ENCODE measurements around the gene TCF7. TPM values are rescaled to one million over a fixed set of nuclear protein-coding genes. Genes with fewer than 3 reads are reported as not detected.
A peak's percentile ranks its signal among the peaks of the same experiment; 100 is the strongest.

Gene TCF7
- total and polyA plus RNA-seq, 2 of the 13 experiments (the other 11 are each of a cell fraction or from before 2014, with no cell fraction given) = 6.3 to 6.8 TPM

DNA sequence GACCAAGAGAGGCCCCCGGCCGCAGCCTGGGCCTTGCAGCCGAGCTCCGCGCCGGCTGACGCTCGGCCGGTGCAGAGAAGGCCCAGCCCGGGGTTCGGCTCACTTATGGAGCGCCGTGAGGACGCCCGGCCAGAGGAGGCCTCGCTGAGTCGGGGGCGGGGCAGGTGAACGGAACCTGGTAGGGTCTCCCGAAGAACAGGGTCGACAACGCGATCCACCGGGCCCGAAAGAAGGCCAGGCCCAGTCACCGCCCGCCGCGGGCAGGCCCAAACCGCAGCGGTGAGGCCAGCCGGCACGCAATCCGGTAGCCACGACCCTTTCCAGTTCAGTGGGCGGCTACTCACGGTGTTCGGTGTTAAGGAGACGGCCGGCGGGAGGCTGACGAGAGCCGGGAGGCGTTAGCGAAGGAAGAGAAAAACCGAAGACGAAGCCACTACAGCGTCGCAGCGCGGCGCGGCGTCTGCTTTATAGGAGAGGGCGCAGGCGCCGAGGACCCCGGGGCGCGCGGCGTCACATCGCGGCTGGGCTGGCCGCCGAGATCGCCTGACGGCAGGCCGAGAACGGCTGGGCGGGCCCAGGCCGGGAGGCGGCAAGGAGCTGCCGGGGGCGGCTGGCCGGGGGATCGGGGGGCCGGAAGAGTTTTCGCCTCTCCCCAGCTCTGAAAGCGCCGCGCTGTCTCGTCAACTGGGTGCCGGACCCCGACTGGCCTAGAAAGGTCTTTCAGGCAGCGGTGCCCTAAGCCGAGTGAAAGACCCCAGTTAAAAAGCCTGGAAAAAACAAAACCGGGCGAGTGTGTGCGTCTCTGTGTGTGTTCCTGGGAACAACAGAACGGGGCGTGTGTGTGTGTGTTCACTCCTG, 62.3 kb downstream of the TCF7 start, which contains the start of gene SKP1 (continued):
- TF ChIP-seq NCOA5 (CRISPR knock-in tag; IDR thresholded peaks at IDR 0.05) = no peak
- peak; percentile 83; the same call in 1 of the 2 replicates for TF ChIP-seq ZNF567 (CRISPR knock-in tag; IDR thresholded peaks at IDR 0.05; ENCODE audit: borderline replicate concordance)
- peak; percentile 61; the same call in 1 of the 2 replicates for TF ChIP-seq ZNF678 (CRISPR knock-in tag; IDR thresholded peaks at IDR 0.05)
- no peak; the same call in none of the 2 replicates for TF ChIP-seq ZNF124 (CRISPR knock-in tag; IDR thresholded peaks at IDR 0.05)
- no peak for TF ChIP-seq SP140L (CRISPR knock-in tag; IDR thresholded peaks at IDR 0.05; ENCODE audit: borderline replicate concordance)
- TF ChIP-seq, protein P1, sequence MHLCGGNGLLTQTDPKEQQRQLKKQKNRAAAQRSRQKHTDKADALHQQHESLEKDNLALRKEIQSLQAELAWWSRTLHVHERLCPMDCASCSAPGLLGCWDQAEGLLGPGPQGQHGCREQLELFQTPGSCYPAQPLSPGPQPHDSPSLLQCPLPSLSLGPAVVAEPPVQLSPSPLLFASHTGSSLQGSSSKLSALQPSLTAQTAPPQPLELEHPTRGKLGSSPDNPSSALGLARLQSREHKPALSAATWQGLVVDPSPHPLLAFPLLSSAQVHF (CRISPR knock-in tag; IDR thresholded peaks at IDR 0.05) = no peak
- TF ChIP-seq LRRFIP1 (CRISPR knock-in tag; conservative IDR thresholded peaks at IDR 0.05) = 0 out of 2 replicates have a peak, but pooled peaks have one; percentile 38
- no peak for TF ChIP-seq SP1 (IDR thresholded peaks at IDR 0.05)
- no peak; the same call in 1 of the 2 replicates for TF ChIP-seq SP1 (CRISPR knock-in tag; IDR thresholded peaks at IDR 0.05)
- peak; percentile 82 for TF ChIP-seq ZHX1 (CRISPR knock-in tag; IDR thresholded peaks at IDR 0.05; ENCODE audit: low read depth)
- TF ChIP-seq ZNF326 (CRISPR knock-in tag; IDR thresholded peaks at IDR 0.05; ENCODE audit: borderline replicate concordance) = no peak
- TF ChIP-seq ZBTB7B (CRISPR knock-in tag; IDR thresholded peaks at IDR 0.05) = peak; percentile 53; the same call in 1 of the 2 replicates
- TF ChIP-seq HHEX (CRISPR knock-in tag; IDR thresholded peaks at IDR 0.05) = no peak
- TF ChIP-seq ZNF556 (CRISPR knock-in tag; IDR thresholded peaks at IDR 0.05; ENCODE audit: borderline replicate concordance) = peak; percentile 38; the same call in 1 of the 2 replicates
- no peak for TF ChIP-seq ZNF878 (CRISPR knock-in tag; IDR thresholded peaks at IDR 0.05)
- TF ChIP-seq MAZ (IDR thresholded peaks at IDR 0.05; ENCODE audit: borderline replicate concordance, low read depth, low read length) = 0 out of 2 replicates have a peak, but pooled peaks have one; percentile 36
- peak; percentile 64; the same call in 1 of the 2 replicates for TF ChIP-seq MAZ (CRISPR knock-in tag; IDR thresholded peaks at IDR 0.05; ENCODE audit: low read depth)
- peak; percentile 78 for TF ChIP-seq THAP11 (CRISPR knock-in tag; IDR thresholded peaks at IDR 0.05)
- 0 out of 2 replicates have a peak, but pooled peaks have one; percentile 57 for TF ChIP-seq ZSCAN12 (CRISPR knock-in tag; IDR thresholded peaks at IDR 0.05)
- peak; percentile 49; the same call in 1 of the 2 replicates for TF ChIP-seq ELF3 (CRISPR knock-in tag; IDR thresholded peaks at IDR 0.05)
- TF ChIP-seq TCF7L2 (IDR thresholded peaks at IDR 0.05; ENCODE audit: low read depth, low read length) = no peak
- peak; percentile 89; the same call in 1 of the 2 replicates for TF ChIP-seq CAMTA2 (CRISPR knock-in tag; IDR thresholded peaks at IDR 0.05; ENCODE audit: borderline replicate concordance)
- peak; percentile 76 for TF ChIP-seq NR2C2 (CRISPR knock-in tag; IDR thresholded peaks at IDR 0.05; ENCODE audit: borderline replicate concordance)
- TF ChIP-seq KAT8 (CRISPR knock-in tag; IDR thresholded peaks at IDR 0.05) = peak; percentile 92
- peak; percentile 82 for TF ChIP-seq SMAD3 (CRISPR knock-in tag; IDR thresholded peaks at IDR 0.05)
- no peak for TF ChIP-seq XRCC5 (optimal IDR thresholded peaks at IDR 0.05; ENCODE audit: low read length)

Measured in HepG2 (cell line).